Right cardiac atrium (tissue), 5 donors: ENCODE data around the gene RAB4A. TPM values are rescaled to one million over a fixed set of nuclear protein-coding genes. Genes with fewer than 3 reads are reported as not detected.

Experiments used
- ATAC-seq, 2 donors: fragments of 200-7000 bp; cut with Tn5 transposase; one replicate each; pipeline versions ENCODE4 v1.8.0 to v1.9.1; 2020; ENCODE audit warnings: moderate library complexity in 2 of 2, mild to moderate bottlenecking in 1 of 2
- DNase-seq, 3 donors: peaks; one replicate each; pipeline ENCODE4 v3.0.0-alpha.2; 2020
- H3K27ac ChIP-seq: one replicate; pipeline ENCODE4 v1.5.1; 2013; ENCODE audit warnings: mild to moderate bottlenecking, low read length, control low read depth, moderate library complexity
- H3K27me3 ChIP-seq: one replicate; pipeline ENCODE4 v1.6.1; 2013; ENCODE audit not compliant: control insufficient read depth, insufficient read depth
- H3K4me1 ChIP-seq: one replicate; pipeline ENCODE4 v1.6.1; 2013; ENCODE audit warnings: low read length; ENCODE audit not compliant: control insufficient read depth, insufficient read depth
- H3K4me3 ChIP-seq: one replicate; pipeline ENCODE4 v1.5.1; 2013; ENCODE audit warnings: low read length, control low read depth
- H3K9me3 ChIP-seq: one replicate; pipeline ENCODE4 v1.6.1; 2013; ENCODE audit warnings: low read length; ENCODE audit not compliant: control insufficient read depth
- WGBS: extraction: QIAGEN DNeasy Blood & Tissue Kit; methylation state at CpG from one replicate; pipeline ENCODE4 v1.1.7; 2013; 5-methylcytosine and 5-hydroxymethylcytosine counted together
- intact Hi-C, 4 donors: fragments of 100-400 bp; cut with DNase I; formaldehyde crosslinking; loops; one replicate each; pipeline versions ENCODE4 v1.11.0 to v1.14.0; 2022 to 2023
- polyA plus RNA-seq: library from polyadenylated mRNA; stranded (reverse); fragments of 200-250 nt; gene quantifications from one replicate; pipeline ENCODE4 v1.2.3, GENCODE V29; 2013
- total RNA-seq, 4 donors: library from RNA; stranded (reverse); fragmentation: NEBNext Ultra II Directional; extraction: Animal tissue kit (Norgen Biotek cat#: 25700); gene quantifications; one replicate each; pipeline ENCODE4 v1.2.1, GENCODE V29; 2021
- donor health status: healthy with polysubstance abuse.
- donor health status: DM: no; HTN: yes; CAD: no.
- donor health status: DM: no; HTN: no; CAD: no.
- donor health status: DM: no; HTN: yes; CAD: no; lungs with severe emphysema.
- donor health status: DM: yes; HTN: yes; CAD: no.

Gene RAB4A
- total and polyA plus RNA-seq, 5 donors: 50.1 to 114 (median 99.1) TPM

- intact Hi-C loops: loop anchor here in 1 of 4 donors (5.0 kb wide), 1 partner anchor 68 kb away; the partner anchor contains the start of gene RAB4A
- Histone ChIP-seq H3K4me3 (no peak overlapping the region), H3K27ac (no peak overlapping the region), H3K27me3 (no peaks in the 10 kb centered on the region), H3K9me3 (no peaks in the 10 kb centered on the region), H3K4me1 (no peaks in the 10 kb centered on the region)
- no peak for DNase-seq
- no peak for ATAC-seq
- WGBS: 92% methylated on average over 6 of the region's 6 CpGs
These were observed 69.6 kb downstream of the RAB4A start for GRCh38 chr1:229340496-229340895.

- no peaks in the 10 kb centered on the region for H3K9me3 ChIP-seq
- H3K27me3 ChIP-seq: no peaks in the 10 kb centered on the region
- H3K4me3 ChIP-seq: peak overlapping the region; percentile 81
- peak overlapping the region; percentile 46 for H3K27ac ChIP-seq
- WGBS: under 1% methylated on average over 103 of the region's 103 CpGs
- DNase-seq (peak; percentile 85 to 94 (median 94)), ATAC-seq (peak; percentile 97)
- H3K4me1 ChIP-seq: peaks cover 2% of the 10 kb centered on the region
- intact Hi-C loops: loop anchor here in 1 of 4 donors (5.0 kb wide), 1 partner anchor 70 kb away; the partner anchor contains the start of gene RAB4A
These were observed 71.1 kb downstream of the RAB4A start for GRCh38 chr1:229341774-229342655.

GRCh38 chr1:229342656-229343569 is 72.0 kb downstream of the RAB4A start, which contains the start of gene CCSAP:
Gene CCSAP, minus strand, starts transcription at chr1:229343047. Its CDS starts 582 bp downstream, at chr1:229342465.
- WGBS: under 1% methylated on average over 83 of the region's 83 CpGs
- peak; percentile 86 to 89 for ATAC-seq
- peak; percentile 58 to 86 (median 85) for DNase-seq
- intact Hi-C loops: loop anchor here in 1 of 4 donors (5.0 kb wide), 1 partner anchor 71 kb away; the partner anchor contains the start of gene RAB4A
- Histone ChIP-seq H3K9me3 (no peaks in the 10 kb centered on the region), H3K4me1 (peaks cover 2% of the 10 kb centered on the region), H3K4me3 (peak within 1 kb of the TSS; percentile 81), H3K27me3 (no peaks in the 10 kb centered on the region), H3K27ac (peak within 1 kb of the TSS; percentile 78)

- Histone ChIP-seq H3K9me3 (no peaks in the 10 kb centered on the region), H3K4me3 (no peak overlapping the region), H3K27me3 (no peaks in the 10 kb centered on the region), H3K4me1 (peaks cover 2% of the 10 kb centered on the region), H3K27ac (no peak overlapping the region)
- DNase-seq: peak in 1 of 3 donors; percentile 19
- ATAC-seq: no peak
- intact Hi-C loops: loop anchor here in 1 of 4 donors (5.0 kb wide), 1 partner anchor 72 kb away; the partner anchor contains the start of gene RAB4A
- 84% methylated on average over 16 of the region's 16 CpGs for WGBS
These were observed 73.2 kb downstream of the RAB4A start for GRCh38 chr1:229344139-229344538.

GRCh38 chr1:229344937-229345684 is 74.2 kb downstream of the RAB4A start:
- WGBS: 66% methylated on average over 8 of the region's 8 CpGs
- Histone ChIP-seq H3K27me3 (no peaks in the 10 kb centered on the region), H3K27ac (no peak overlapping the region), H3K9me3 (no peaks in the 10 kb centered on the region), H3K4me3 (no peak overlapping the region), H3K4me1 (peaks cover 2% of the 10 kb centered on the region)
- no peak for ATAC-seq
- no peak for DNase-seq
- intact Hi-C loops: loop anchor here in 1 of 4 donors (5.0 kb wide), 1 partner anchor 73 kb away; the partner anchor contains the start of gene RAB4A

GRCh38 chr1:229347528-229347927 is 76.6 kb downstream of the RAB4A start:
- 53% methylated on average over 3 of the region's 3 CpGs for whole genome bisulfite sequencing
- intact Hi-C loops: no loop called here
- ATAC-seq (no peak), DNase-seq (no peak)
- Histone ChIP-seq H3K4me1 (peaks cover 2% of the 10 kb centered on the region), H3K9me3 (no peaks in the 10 kb centered on the region), H3K4me3 (no peak overlapping the region), H3K27me3 (no peaks in the 10 kb centered on the region), H3K27ac (no peak overlapping the region)

- intact Hi-C loops: no loop called here
- Histone ChIP-seq H3K4me1 (peaks cover 2% of the 10 kb centered on the region), H3K27me3 (no peaks in the 10 kb centered on the region), H3K9me3 (no peaks in the 10 kb centered on the region), H3K4me3 (no peak overlapping the region), H3K27ac (no peak overlapping the region)
- ATAC-seq (no peak), DNase-seq (no peak)
- WGBS: 78% methylated on average over 8 of the region's 8 CpGs
These were observed 78.8 kb downstream of the RAB4A start for GRCh38 chr1:229349463-229350385.

GRCh38 chr1:229352975-229353374 is 82.1 kb downstream of the RAB4A start:
- Histone ChIP-seq H3K9me3 (no peaks in the 10 kb centered on the region), H3K4me1 (no peaks in the 10 kb centered on the region), H3K27me3 (no peaks in the 10 kb centered on the region), H3K27ac (no peak overlapping the region), H3K4me3 (no peak overlapping the region)
- ATAC-seq (no peak), DNase-seq (no peak)
- 52% methylated on average over 2 of the region's 2 CpGs for WGBS
- intact Hi-C loops: no loop called here

- no peaks in the 10 kb centered on the region for H3K4me1 ChIP-seq
- H3K9me3 ChIP-seq: no peaks in the 10 kb centered on the region
- H3K27me3 ChIP-seq: no peaks in the 10 kb centered on the region
- no peak overlapping the region for H3K27ac ChIP-seq
- intact Hi-C loops: no loop called here
- peak overlapping the region; percentile 5 for H3K4me3 ChIP-seq
- ATAC-seq: no peak
- no peak for DNase-seq
These were observed 83.3 kb downstream of the RAB4A start for GRCh38 chr1:229354226-229354625.
